MCF 10A (cell line): Measurements from ENCODE around the gene LSM14B. TPM values are rescaled to one million over a fixed set of nuclear protein-coding genes. Genes with fewer than 3 reads are reported as not detected.

ENCODE experiments used
- BruUV-seq: library from RNA; stranded (reverse); fragments of 400-500 nt; replicated peaks from 2 replicates; lab custom pipeline; 2021; lab: Mats Ljungman, UMichigan
- CTCF ChIA-PET: fragments of 300-600 bp; sonication (Branson Sonifier 250); formaldehyde crosslinking; extraction: SDS; loops from one replicate; lab custom pipeline; 2021; ENCODE audit warnings: antibody characterized with exemption, inconsistent platforms; lab: Yijun Ruan, JAX
- POLR2A ChIA-PET: fragments of 300-600, 350-650 bp; sonication (Branson Sonifier 250); formaldehyde crosslinking; extraction: SDS; loops from one replicate; lab custom pipeline; 2020; ENCODE audit warnings: antibody characterized with exemption, inconsistent platforms; lab: Yijun Ruan, JAX
- DNase-seq: peaks from one replicate; pipeline ENCODE4 v3.0.0-alpha.2; 2018; ENCODE audit not compliant: unreplicated experiment
- H3K27ac Mint-ChIP-seq: one replicate; pipeline ENCODE4 v1.8.0; 2022; ENCODE audit warnings: mild to moderate bottlenecking, low read depth, mixed read lengths; ENCODE audit not compliant: unreplicated experiment
- H3K27me3 Mint-ChIP-seq: one replicate; pipeline ENCODE4 v1.8.0; 2022; ENCODE audit warnings: mixed read lengths; ENCODE audit not compliant: insufficient read depth, unreplicated experiment
- H3K36me3 Mint-ChIP-seq: one replicate; pipeline ENCODE4 v1.8.0; 2022; ENCODE audit warnings: mild to moderate bottlenecking, moderate library complexity, mixed read lengths; ENCODE audit not compliant: insufficient read depth, unreplicated experiment
- H3K4me1 Mint-ChIP-seq: one replicate; pipeline ENCODE4 v1.8.0; 2022; ENCODE audit warnings: mixed read lengths; ENCODE audit not compliant: insufficient read depth, unreplicated experiment
- H3K4me3 Mint-ChIP-seq: one replicate; pipeline ENCODE4 v1.8.0; 2022; ENCODE audit warnings: mild to moderate bottlenecking, moderate library complexity, mixed read lengths; ENCODE audit not compliant: unreplicated experiment
- H3K9me3 Mint-ChIP-seq: one replicate; pipeline ENCODE4 v1.8.0; 2022; ENCODE audit warnings: mixed read lengths; ENCODE audit not compliant: unreplicated experiment
- intact Hi-C: fragments of 100-400 bp; cut with micrococcal nuclease; formaldehyde crosslinking; loops from 2 replicates; pipeline ENCODE4 v1.14.1; 2022
- total RNA-seq: library from RNA; stranded (reverse); gene quantifications from 2 replicates; pipeline ENCODE4 v1.2.3, GENCODE V29; 2022
- TF ChIP-seq, protein P1 (sequence below): fragments of 200-600 bp; IDR thresholded peaks from one replicate; pipeline ENCODE4 v1.8.0; 2022; ENCODE audit warnings: antibody characterized with exemption, mild to moderate bottlenecking; ENCODE audit not compliant: unreplicated experiment

LSM14B gene
- total RNA-seq, 1 experiment from 2014 or later: 35.1 TPM

DNA sequence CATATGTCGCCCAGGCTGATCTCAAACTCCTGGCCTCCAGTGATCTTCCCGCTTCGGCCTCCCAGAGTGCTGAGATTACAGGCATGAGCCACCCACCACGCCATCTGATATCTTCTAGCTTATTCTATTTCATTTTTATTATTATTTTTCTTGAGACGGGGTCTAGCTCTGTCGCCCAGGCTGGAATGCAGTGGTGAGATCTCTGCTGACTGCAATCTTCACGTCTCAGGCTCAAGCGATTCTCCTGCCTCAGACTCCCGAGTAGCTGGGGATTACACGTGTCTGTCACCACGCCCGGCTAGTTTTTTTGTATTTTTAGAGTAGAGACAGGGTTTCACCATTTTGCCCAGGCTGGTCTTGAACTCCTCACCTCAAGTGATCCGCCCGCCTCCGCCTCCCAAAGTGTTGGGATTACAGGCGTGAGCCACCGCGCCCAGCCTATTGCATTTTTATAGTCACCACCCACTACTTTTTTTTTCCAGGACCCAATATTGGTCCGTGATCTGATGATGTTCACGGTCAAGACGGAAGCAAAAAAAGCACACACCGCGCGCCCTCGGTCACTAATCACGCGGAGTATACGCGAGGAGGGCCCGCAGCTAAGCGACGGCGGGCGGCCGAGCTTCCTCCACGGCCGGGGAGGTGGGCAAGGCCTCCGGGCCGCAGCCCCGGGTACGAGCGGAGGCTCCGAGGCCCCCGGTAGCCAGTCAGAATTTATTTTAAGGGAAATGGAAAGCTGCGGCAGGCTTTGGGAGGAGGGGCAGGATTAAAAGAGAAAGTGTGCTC lies 1.1 kb upstream of the LSM14B start:
- H3K27ac Mint-ChIP-seq: peak overlapping the region; percentile 95
- peak overlapping the region; percentile 89 for H3K4me3 Mint-ChIP-seq
- no peaks in the 10 kb centered on the region for H3K9me3 Mint-ChIP-seq
- H3K36me3 Mint-ChIP-seq: peaks cover 32% of the 10 kb centered on the region
- CTCF ChIA-PET: interaction anchor here (0.5 to 2.0 kb wide), 6 partner anchors 9 to 621 kb away, joined by 3 to 11 read pairs (median 5); no protein-coding TSS in a partner anchor
- TSS peak; percentile 77 for BruUV-seq
- POLR2A ChIA-PET: interaction anchor here (0.7 to 7.9 kb wide), 29 partner anchors 13 to 473 kb away, joined by 3 to 124 read pairs (median 4); partner anchors contain the start of genes MTG2, OSBPL2, PSMA7 and SS18L1
- intact Hi-C loops: loop anchor here (1.0 kb wide), 1 partner anchor 55 kb away; no protein-coding TSS in a partner anchor
- H3K27me3 Mint-ChIP-seq: no peaks in the 10 kb centered on the region
- DNase-seq: no peak
- TF ChIP-seq, protein P1, sequence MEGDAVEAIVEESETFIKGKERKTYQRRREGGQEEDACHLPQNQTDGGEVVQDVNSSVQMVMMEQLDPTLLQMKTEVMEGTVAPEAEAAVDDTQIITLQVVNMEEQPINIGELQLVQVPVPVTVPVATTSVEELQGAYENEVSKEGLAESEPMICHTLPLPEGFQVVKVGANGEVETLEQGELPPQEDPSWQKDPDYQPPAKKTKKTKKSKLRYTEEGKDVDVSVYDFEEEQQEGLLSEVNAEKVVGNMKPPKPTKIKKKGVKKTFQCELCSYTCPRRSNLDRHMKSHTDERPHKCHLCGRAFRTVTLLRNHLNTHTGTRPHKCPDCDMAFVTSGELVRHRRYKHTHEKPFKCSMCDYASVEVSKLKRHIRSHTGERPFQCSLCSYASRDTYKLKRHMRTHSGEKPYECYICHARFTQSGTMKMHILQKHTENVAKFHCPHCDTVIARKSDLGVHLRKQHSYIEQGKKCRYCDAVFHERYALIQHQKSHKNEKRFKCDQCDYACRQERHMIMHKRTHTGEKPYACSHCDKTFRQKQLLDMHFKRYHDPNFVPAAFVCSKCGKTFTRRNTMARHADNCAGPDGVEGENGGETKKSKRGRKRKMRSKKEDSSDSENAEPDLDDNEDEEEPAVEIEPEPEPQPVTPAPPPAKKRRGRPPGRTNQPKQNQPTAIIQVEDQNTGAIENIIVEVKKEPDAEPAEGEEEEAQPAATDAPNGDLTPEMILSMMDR: no peak
- peaks cover 10% of the 10 kb centered on the region for H3K4me1 Mint-ChIP-seq

DNA sequence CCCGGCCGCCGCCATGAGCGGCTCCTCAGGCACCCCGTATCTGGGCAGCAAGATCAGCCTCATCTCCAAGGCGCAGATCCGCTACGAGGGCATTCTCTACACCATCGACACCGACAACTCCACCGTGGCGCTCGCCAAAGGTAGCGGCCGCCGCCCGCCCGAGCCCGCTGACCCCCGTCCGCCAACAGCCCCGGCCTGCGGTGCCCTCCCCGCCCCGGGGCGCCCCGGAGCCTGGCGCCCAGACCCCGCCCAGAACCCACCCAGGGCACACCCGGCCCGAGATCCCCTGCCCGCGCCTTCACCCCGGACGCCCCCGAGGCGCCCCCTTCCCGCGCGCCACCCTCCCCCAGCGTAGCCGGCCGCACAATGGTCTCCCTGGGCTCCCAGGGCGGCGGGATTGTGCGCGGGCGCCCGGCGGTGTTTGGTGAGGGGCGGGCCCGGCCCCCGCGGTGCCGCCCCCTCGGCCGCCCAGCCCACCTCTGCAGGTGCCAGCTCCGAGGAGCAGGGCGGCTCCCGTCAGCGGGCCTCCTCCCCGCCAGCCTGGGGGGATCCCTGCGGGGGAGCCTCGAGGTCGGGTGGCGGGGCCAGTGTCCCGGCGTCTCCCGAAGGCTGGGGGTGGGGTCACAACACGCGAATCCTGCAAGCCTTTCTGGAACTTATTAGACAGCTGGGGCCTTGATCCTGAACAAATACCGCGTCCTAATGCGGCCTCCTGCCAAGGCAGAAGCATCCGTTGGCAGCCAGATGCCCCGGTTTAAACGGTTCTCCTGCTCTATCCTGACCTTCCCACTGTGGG lies 577 bp downstream of the LSM14B start:
- Mint-ChIP-seq H3K9me3 (no peaks in the 10 kb centered on the region), H3K4me1 (peaks cover 10% of the 10 kb centered on the region), H3K27ac (no peak overlapping the region), H3K36me3 (peaks cover 48% of the 10 kb centered on the region), H3K27me3 (no peaks in the 10 kb centered on the region), H3K4me3 (peak overlapping the region; percentile 89)
- no TSS peak for BruUV-seq
- TF ChIP-seq, protein P1: no peak
- intact Hi-C loops: loop anchor here (1.0 kb wide), 1 partner anchor 113 kb away; no protein-coding TSS in a partner anchor
- CTCF ChIA-PET: interaction anchor here (0.7 to 2.1 kb wide), 3 partner anchors 12 to 812 kb away, joined by 3 to 25 read pairs (median 11); no protein-coding TSS in a partner anchor
- peak; percentile 34 for DNase-seq
- POLR2A ChIA-PET: interaction anchor here (1.0 to 7.9 kb wide), 12 partner anchors 14 to 119 kb away, joined by 3 to 124 read pairs (median 8); partner anchors contain the start of genes MTG2, PSMA7, SS18L1 and TAF4

DNA sequence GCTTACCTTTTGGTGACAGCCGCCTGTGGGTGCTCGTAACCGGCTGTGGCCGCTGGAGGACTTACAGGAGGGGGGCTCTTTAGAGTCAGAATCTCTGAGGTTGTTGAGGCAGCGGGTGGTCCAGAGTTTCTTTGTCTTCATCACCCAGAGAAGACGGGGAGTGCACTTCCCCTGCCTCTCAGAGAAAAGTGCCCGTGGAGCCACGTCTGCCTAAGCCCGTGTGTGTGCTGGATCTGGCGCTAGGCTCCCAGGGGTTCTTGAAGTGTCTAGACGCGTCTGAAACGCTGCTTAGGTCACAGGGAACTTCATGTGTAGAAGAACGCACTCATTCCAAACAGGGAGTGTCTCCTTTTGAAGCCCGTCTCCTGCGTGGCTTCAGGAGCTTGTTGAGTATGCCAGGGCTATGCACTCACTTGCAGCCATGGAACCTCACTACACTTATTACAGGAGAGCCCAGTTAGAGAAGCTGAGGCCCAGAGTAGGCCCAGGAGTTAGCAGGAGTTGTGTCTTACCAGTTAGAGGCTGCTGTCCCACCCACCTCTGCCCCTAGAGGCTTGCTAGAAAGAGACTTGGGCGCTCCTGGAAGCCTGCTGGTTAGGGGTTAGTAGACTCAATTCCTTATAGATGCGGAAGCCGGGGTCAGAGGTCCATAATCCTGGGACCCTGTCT lies 1.3 kb downstream of the LSM14B start:
- intact Hi-C loops: loop anchor here (1.0 kb wide), 1 partner anchor 113 kb away; no protein-coding TSS in a partner anchor
- TF ChIP-seq, protein P1: no peak
- Mint-ChIP-seq H3K27me3 (no peaks in the 10 kb centered on the region), H3K36me3 (peaks cover 54% of the 10 kb centered on the region), H3K9me3 (no peaks in the 10 kb centered on the region), H3K4me3 (peak overlapping the region; percentile 89), H3K27ac (no peak overlapping the region), H3K4me1 (peaks cover 10% of the 10 kb centered on the region)
- CTCF ChIA-PET: interaction anchor here (0.8 to 2.1 kb wide), 3 partner anchors 11 to 95 kb away, joined by 3 to 25 read pairs (median 4); no protein-coding TSS in a partner anchor
- no TSS peak for BruUV-seq
- DNase-seq: no peak
- POLR2A ChIA-PET: interaction anchor here (1.0 to 7.9 kb wide), 8 partner anchors 9 to 64 kb away, joined by 3 to 124 read pairs (median 11); partner anchors contain the start of genes MTG2, PSMA7, SS18L1 and TAF4
